Bronchial epithelial cell (primary cell): ENCODE measurements around the gene SIRPG. TPM values are rescaled to one million over a fixed set of nuclear protein-coding genes. Genes with fewer than 3 reads are reported as not detected.

Experiments
- DNase-seq: peaks from one replicate; pipeline ENCODE4 v3.0.0-alpha.2; 2010; ENCODE audit warnings: low read depth
- FAIRE-seq: peaks from 2 replicates; lab custom pipeline; 2011; peaks lifted over from hg19 to GRCh38; lab: Jason Lieb, UNC
- H3K27me3 ChIP-seq: 2 replicates; pipeline ENCODE4 v1.5.1; 2011; ENCODE audit warnings: low read length; ENCODE audit not compliant: control insufficient read depth, insufficient read depth
- H3K36me3 ChIP-seq: 2 replicates; pipeline ENCODE4 v1.5.1; 2011; ENCODE audit warnings: low read length; ENCODE audit not compliant: control insufficient read depth, insufficient read depth
- H3K4me3 ChIP-seq: 2 replicates; pipeline ENCODE4 v1.5.1; 2011; ENCODE audit warnings: mild to moderate bottlenecking, low read depth, low read length, control low read depth
- total RNA-seq: library from RNA; depleted of rRNA; stranded (reverse); fragments of >200 nt; gene quantifications from 2 replicates; pipeline ENCODE4 v1.2.1, GENCODE V29; 2014
- TF ChIP-seq, protein P1 (sequence below): IDR thresholded peaks from 2 replicates; pipeline ENCODE4 v1.5.1; 2011; ENCODE audit warnings: mild to moderate bottlenecking, moderate library complexity, low read length, control low read depth, inconsistent platforms; ENCODE audit not compliant: insufficient read depth, severe bottlenecking

SIRPG gene
- total RNA-seq, 1 donor from 2014 or later: not detected

DNA sequence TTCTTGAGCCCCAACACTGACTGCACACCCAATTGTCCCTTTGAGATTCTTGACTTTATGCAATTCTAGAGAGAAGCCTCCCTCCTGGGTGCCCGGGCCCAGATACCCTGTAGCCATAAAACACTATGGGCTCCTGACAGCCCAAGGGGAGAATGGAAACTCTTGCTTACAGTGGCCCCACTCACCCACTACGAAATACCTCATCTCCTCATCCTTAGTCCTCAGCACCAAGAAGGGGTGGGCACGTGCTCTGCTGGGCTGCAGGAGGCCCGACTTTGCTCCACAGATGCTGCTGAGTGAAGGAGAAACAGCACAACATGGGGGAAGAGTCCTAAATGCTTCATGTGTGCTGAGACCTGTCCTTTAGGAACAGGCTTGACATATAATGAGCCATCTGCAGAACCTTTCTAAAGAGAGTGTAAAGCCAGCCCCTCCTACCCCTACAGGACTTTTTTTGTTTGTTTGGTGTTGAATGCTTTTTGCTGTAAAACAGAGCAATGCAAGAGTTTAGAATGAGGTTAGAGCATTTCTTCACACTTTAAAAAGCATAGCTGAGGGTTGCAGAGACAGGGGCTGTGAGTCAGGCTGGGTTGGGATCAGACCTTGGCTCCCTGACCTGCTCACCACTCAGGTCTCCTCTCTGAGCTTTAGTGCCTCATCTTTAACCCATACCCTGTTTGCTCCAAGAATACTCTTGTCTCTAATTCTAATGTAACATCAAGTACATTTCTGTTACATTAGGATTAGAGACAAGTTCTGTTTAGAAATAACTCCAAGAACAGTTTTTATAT, 17.6 kb upstream of the SIRPG start:
- H3K36me3 ChIP-seq: no peaks in the 10 kb centered on the region
- peaks cover 3% of the 10 kb centered on the region for H3K27me3 ChIP-seq
- FAIRE-seq: no peak
- TF ChIP-seq, protein P1, sequence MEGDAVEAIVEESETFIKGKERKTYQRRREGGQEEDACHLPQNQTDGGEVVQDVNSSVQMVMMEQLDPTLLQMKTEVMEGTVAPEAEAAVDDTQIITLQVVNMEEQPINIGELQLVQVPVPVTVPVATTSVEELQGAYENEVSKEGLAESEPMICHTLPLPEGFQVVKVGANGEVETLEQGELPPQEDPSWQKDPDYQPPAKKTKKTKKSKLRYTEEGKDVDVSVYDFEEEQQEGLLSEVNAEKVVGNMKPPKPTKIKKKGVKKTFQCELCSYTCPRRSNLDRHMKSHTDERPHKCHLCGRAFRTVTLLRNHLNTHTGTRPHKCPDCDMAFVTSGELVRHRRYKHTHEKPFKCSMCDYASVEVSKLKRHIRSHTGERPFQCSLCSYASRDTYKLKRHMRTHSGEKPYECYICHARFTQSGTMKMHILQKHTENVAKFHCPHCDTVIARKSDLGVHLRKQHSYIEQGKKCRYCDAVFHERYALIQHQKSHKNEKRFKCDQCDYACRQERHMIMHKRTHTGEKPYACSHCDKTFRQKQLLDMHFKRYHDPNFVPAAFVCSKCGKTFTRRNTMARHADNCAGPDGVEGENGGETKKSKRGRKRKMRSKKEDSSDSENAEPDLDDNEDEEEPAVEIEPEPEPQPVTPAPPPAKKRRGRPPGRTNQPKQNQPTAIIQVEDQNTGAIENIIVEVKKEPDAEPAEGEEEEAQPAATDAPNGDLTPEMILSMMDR: no peak
- H3K4me3 ChIP-seq: no peak overlapping the region
- no peak for DNase-seq

- no peak overlapping the region for H3K4me3 ChIP-seq
- FAIRE-seq: peak; percentile 64
- TF ChIP-seq, protein P1: no peak
- DNase-seq: no peak
- H3K27me3 ChIP-seq: peaks cover 3% of the 10 kb centered on the region
- H3K36me3 ChIP-seq: no peaks in the 10 kb centered on the region
These were observed 16.8 kb upstream of the SIRPG start for GRCh38 chr20:1674361-1674760.

DNA sequence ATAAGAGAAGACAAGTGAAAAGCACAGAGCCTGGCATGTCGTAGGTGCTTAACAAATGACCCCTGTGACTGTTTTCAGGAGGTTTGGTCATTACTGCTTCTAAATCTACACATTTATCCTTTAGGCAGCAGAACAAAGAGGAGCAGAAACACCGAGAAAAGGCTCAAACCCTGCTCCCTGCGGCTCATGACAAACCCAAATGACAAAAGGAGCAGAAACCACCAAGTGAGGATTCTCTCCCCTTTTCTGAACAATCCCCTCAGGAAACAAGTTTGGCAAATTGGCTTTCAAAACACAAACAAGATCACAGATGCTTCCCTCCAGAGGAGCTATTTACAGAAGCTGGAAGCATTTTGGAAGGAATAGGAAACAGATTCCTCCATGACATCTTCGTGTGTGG, 15.8 kb upstream of the SIRPG start:
- no peak for FAIRE-seq
- H3K27me3 ChIP-seq: peaks cover 3% of the 10 kb centered on the region
- no peak overlapping the region for H3K4me3 ChIP-seq
- no peaks in the 10 kb centered on the region for H3K36me3 ChIP-seq
- TF ChIP-seq, protein P1: no peak
- no peak for DNase-seq

DNA sequence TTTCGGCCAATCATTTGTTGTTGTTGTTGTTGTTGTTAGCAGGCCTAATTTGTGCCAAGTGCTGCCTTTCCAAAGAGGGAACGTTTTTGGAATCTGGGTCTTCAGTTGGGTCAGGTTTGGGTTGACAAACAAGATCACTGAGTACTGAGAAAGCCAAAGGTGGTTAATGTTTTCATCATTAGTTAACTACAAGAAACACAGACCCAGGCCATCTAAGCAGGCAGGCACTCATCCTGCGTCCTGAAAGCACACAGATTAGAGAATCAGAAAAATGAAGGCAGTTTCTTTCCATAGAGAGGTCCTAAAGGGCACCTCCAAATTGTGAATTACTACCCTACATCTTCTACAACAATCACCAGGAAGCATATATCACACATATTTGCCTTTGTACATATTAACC, 15.1 kb upstream of the SIRPG start:
- FAIRE-seq (no peak), DNase-seq (no peak)
- Histone ChIP-seq H3K27me3 (peaks cover 3% of the 10 kb centered on the region), H3K36me3 (no peaks in the 10 kb centered on the region), H3K4me3 (no peak overlapping the region)
- TF ChIP-seq, protein P1: no peak

DNA sequence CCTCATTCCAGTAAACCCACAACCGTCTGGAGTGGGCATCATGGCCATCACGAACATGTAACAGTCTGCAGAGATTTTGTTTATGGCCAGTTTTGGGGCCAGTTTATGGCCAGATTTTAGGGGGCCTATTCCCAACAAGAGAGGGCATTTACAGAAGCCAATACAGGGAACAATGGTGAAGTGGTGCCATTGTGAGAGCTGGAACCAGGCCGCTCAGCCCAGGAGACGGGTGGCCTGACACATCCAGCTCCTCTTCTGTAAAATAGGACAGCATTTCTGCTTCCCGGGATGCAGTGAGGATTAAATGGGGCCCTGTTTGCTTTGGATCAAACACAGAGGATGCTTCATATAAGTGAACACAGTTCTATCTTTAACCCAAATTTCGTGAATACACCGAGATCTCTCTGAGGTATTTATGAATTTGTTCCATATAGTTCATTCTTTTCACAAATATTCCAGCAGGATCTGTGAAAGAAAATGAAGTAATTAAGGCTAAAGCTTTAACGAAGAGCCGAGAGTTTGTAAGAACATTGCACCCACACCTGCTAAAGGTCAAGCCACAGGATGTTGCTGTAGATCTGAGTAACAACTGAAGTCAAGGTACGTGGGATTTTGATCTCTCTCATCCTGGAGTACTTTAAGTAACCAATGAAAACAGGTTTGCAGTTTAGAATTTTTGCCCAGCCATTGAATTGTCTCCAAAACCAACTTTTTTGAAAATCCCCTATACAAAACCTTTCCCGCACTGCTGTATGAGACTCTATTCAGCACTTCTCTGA, 14.5 kb upstream of the SIRPG start:
- TF ChIP-seq, protein P1: no peak
- H3K36me3 ChIP-seq: no peaks in the 10 kb centered on the region
- H3K27me3 ChIP-seq: peaks cover 3% of the 10 kb centered on the region
- DNase-seq: no peak
- H3K4me3 ChIP-seq: no peak overlapping the region
- FAIRE-seq: no peak
